ENCODE measurements around the gene TMEM25. TPM values are rescaled to one million over a fixed set of nuclear protein-coding genes. Genes with fewer than 3 reads are reported as not detected.

TMEM25 gene
- total RNA-seq, 1 donor: 10.1 TPM

DNA sequence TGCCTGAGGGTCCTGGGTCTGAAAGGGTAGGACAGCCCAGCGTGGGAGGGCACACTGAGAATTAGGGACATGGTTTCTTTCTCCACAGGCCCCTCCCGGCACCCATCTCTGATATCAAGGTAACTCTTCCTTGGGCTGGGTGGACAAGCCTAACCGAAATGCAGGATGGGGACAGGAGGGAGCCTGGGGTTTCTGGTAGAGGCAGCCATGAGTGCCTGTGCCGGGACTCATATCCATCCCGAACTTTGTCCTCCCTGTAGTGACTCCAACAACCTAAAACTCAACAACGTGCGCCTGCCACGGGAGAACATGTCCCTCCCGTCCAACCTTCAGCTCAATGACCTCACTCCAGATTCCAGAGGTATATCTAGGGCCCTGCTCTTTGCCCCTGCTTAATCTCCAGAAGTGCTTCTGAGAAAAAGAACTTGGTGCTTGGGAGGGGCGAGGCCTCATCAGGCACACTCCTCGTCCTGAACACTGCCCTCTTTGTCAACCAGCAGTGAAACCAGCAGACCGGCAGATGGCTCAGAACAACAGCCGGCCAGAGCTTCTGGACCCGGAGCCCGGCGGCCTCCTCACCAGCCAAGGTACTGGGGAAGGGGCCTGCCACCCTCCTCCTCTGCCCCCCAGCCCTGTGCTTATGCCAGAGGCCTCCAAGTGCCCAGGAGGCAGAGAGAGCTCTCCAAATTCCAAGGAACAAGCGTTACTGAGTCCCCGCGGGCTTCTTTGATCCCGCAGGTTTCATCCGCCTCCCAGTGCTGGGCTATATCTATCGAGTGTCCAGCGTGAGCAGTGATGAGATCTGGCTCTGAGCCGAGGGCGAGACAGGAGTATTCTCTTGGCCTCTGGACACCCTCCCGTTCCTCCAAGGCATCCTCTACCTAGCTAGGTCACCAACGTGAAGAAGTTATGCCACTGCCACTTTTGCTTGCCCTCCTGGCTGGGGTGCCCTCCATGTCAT is 3.1 kb downstream of the TMEM25 start:
- DNase-seq (ENCODE audit: insufficient read length, low spot score, missing footprints): peak; percentile 77
- TF ChIP-seq, protein P1, sequence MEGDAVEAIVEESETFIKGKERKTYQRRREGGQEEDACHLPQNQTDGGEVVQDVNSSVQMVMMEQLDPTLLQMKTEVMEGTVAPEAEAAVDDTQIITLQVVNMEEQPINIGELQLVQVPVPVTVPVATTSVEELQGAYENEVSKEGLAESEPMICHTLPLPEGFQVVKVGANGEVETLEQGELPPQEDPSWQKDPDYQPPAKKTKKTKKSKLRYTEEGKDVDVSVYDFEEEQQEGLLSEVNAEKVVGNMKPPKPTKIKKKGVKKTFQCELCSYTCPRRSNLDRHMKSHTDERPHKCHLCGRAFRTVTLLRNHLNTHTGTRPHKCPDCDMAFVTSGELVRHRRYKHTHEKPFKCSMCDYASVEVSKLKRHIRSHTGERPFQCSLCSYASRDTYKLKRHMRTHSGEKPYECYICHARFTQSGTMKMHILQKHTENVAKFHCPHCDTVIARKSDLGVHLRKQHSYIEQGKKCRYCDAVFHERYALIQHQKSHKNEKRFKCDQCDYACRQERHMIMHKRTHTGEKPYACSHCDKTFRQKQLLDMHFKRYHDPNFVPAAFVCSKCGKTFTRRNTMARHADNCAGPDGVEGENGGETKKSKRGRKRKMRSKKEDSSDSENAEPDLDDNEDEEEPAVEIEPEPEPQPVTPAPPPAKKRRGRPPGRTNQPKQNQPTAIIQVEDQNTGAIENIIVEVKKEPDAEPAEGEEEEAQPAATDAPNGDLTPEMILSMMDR (IDR thresholded peaks at IDR 0.05; ENCODE audit: extremely low read depth, low read depth, low read length): no peak
- Histone ChIP-seq H3K4me1 (ENCODE audit: insufficient read depth, low read length) (peaks cover 11% of the 10 kb centered on the region), H3K79me2 (ENCODE audit: insufficient read depth, low read length) (no peaks in the 10 kb centered on the region), H2AFZ (ENCODE audit: low read length) (no peak overlapping the region), H3K27ac (ENCODE audit: low read depth, low read length) (no peak overlapping the region), H4K20me1 (ENCODE audit: insufficient read depth, low read length) (no peaks in the 10 kb centered on the region), H3K27me3 (ENCODE audit: insufficient read depth, low read length) (no peaks in the 10 kb centered on the region), H3K4me3 (ENCODE audit: insufficient read depth, low read length) (no peak overlapping the region), H3K9me3 (ENCODE audit: low read depth, low read length) (no peaks in the 10 kb centered on the region), H3K4me2 (ENCODE audit: insufficient read depth, low read length) (no peak overlapping the region), H3K36me3 (ENCODE audit: insufficient read depth, low read length) (no peaks in the 10 kb centered on the region)

DNA sequence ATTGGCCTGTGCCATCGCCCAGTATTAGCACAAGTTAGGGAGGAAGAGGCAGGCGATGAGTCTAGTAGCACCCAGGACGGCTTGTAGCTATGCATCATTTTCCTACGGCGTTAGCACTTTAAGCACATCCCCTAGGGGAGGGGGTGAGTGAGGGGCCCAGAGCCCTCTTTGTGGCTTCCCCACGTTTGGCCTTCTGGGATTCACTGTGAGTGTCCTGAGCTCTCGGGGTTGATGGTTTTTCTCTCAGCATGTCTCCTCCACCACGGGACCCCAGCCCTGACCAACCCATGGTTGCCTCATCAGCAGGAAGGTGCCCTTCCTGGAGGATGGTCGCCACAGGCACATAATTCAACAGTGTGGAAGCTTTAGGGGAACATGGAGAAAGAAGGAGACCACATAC is 4.3 kb downstream of the TMEM25 start:
- Histone ChIP-seq H3K79me2 (ENCODE audit: insufficient read depth, low read length) (no peaks in the 10 kb centered on the region), H3K9me3 (ENCODE audit: low read depth, low read length) (no peaks in the 10 kb centered on the region), H3K4me2 (ENCODE audit: insufficient read depth, low read length) (no peak overlapping the region), H3K27ac (ENCODE audit: low read depth, low read length) (no peak overlapping the region), H3K4me1 (ENCODE audit: insufficient read depth, low read length) (peaks cover 7% of the 10 kb centered on the region), H3K36me3 (ENCODE audit: insufficient read depth, low read length) (no peaks in the 10 kb centered on the region), H3K27me3 (ENCODE audit: insufficient read depth, low read length) (no peaks in the 10 kb centered on the region), H4K20me1 (ENCODE audit: insufficient read depth, low read length) (no peaks in the 10 kb centered on the region), H2AFZ (ENCODE audit: low read length) (no peak overlapping the region), H3K4me3 (ENCODE audit: insufficient read depth, low read length) (no peak overlapping the region)
- TF ChIP-seq, protein P1 (IDR thresholded peaks at IDR 0.05; ENCODE audit: extremely low read depth, low read depth, low read length): no peak
- peak; percentile 74 for DNase-seq (ENCODE audit: insufficient read length, low spot score, missing footprints)

DNA sequence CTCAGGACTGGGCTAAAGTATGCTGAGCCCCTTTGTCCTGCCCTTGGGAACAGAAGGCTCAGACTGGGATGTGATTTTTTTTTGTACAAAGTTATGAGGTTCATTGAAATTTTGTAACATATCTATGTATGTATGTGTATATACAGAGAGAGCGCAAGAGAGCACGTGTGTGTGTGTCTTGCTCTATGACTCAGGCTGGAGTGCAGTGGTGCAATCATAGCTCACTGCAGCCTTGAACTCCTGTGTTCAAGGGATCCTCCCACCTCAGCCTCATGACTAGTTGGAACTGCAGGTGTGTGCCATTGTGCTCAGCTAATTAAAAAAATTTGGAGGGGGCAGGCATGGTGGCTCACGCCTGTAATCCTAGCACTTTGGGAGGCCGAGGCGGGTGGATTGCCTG is 5.7 kb downstream of the TMEM25 start:
- no peaks in the 10 kb centered on the region for H3K4me1 ChIP-seq (ENCODE audit: insufficient read depth, low read length)
- DNase-seq (ENCODE audit: insufficient read length, low spot score, missing footprints): no peak
- no peaks in the 10 kb centered on the region for H3K9me3 ChIP-seq (ENCODE audit: low read depth, low read length)
- TF ChIP-seq, protein P1 (IDR thresholded peaks at IDR 0.05; ENCODE audit: extremely low read depth, low read depth, low read length): no peak
- H3K4me3 ChIP-seq (ENCODE audit: insufficient read depth, low read length): no peak overlapping the region
- H3K36me3 ChIP-seq (ENCODE audit: insufficient read depth, low read length): no peaks in the 10 kb centered on the region
- H3K79me2 ChIP-seq (ENCODE audit: insufficient read depth, low read length): no peaks in the 10 kb centered on the region
- no peaks in the 10 kb centered on the region for H4K20me1 ChIP-seq (ENCODE audit: insufficient read depth, low read length)
- no peak overlapping the region for H3K4me2 ChIP-seq (ENCODE audit: insufficient read depth, low read length)
- no peak overlapping the region for H3K27ac ChIP-seq (ENCODE audit: low read depth, low read length)
- H3K27me3 ChIP-seq (ENCODE audit: insufficient read depth, low read length): no peaks in the 10 kb centered on the region
- H2AFZ ChIP-seq (ENCODE audit: low read length): no peak overlapping the region

DNA sequence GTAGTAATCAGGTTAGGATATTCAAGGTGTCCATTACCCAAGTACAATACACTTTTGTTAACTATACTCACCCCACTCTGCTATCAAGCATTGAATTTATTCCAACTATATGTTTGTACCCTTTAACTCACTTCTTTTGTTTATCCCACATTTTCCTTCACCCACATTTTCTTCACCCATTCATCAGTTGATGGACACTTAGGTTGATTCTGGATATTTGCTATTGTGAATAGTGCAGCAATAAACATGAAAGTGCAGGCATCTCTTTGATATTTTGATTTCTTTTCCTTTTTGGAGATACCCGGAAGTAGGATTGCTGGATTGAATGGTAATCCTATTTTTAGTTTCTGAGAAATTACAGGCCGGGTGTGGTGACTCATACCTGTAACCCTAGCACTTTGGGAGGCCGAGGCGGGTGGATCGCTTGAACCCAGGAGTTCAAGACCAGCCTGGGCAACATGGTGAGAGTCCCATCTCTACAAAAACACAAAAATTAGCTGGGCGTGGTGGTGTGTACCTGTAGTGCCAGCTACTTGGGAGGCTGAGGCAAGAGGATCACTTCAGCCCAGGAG is 6.5 kb downstream of the TMEM25 start:
- no peak overlapping the region for H2AFZ ChIP-seq (ENCODE audit: low read length)
- no peak for DNase-seq (ENCODE audit: insufficient read length, low spot score, missing footprints)

More for the DNA sequence above, 6.5 kb downstream of the TMEM25 start:
- H4K20me1 ChIP-seq (ENCODE audit: insufficient read depth, low read length): no peaks in the 10 kb centered on the region
- no peaks in the 10 kb centered on the region for H3K79me2 ChIP-seq (ENCODE audit: insufficient read depth, low read length)
- no peaks in the 10 kb centered on the region for H3K4me1 ChIP-seq (ENCODE audit: insufficient read depth, low read length)
- H3K4me3 ChIP-seq (ENCODE audit: insufficient read depth, low read length): no peak overlapping the region
- H3K4me2 ChIP-seq (ENCODE audit: insufficient read depth, low read length): no peak overlapping the region
- TF ChIP-seq, protein P1 (IDR thresholded peaks at IDR 0.05; ENCODE audit: extremely low read depth, low read depth, low read length): no peak
- no peaks in the 10 kb centered on the region for H3K27me3 ChIP-seq (ENCODE audit: insufficient read depth, low read length)
- no peaks in the 10 kb centered on the region for H3K9me3 ChIP-seq (ENCODE audit: low read depth, low read length)
- H3K36me3 ChIP-seq (ENCODE audit: insufficient read depth, low read length): no peaks in the 10 kb centered on the region
- H3K27ac ChIP-seq (ENCODE audit: low read depth, low read length): no peak overlapping the region

Measured in osteoblast (primary cell).